Mammary epithelial cell (primary cell): ENCODE results near the gene ANGPTL8.

ENCODE experiments used
- CTCF ChIP-seq, 2 donors: IDR thresholded peaks in 1 of 2; conservative IDR thresholded peaks in 1 of 2; 2 replicates each; pipeline ENCODE4 v1.5.1; 2011 to 2012; ENCODE audit warnings: inconsistent platforms in 2 of 2, low read length in 2 of 2, mild to moderate bottlenecking in 2 of 2, control low read depth in 1 of 2, low read depth in 1 of 2; ENCODE audit not compliant: insufficient read depth in 1 of 2; ENCODE audit errors: extremely low read depth in 1 of 2
- EZH2 ChIP-seq: IDR thresholded peaks from 2 replicates; pipeline ENCODE4 v1.6.1; 2012; ENCODE audit warnings: low read length, inconsistent platforms, borderline replicate concordance

- TF ChIP-seq CTCF (conservative IDR thresholded peaks at IDR 0.05 in 1 of 2, IDR thresholded peaks at IDR 0.05 in 1 of 2; ENCODE audit: extremely low read depth in 1 of 2, insufficient read depth in 1 of 2, low read depth in 1 of 2, low read length in 2 of 2) (no peak), EZH2 (no peak)
Observed at GRCh38 chr19:11204943-11205349, 34.5 kb upstream of the ANGPTL8 start.
